Measurements from ENCODE around the gene DDTL. TPM values are rescaled to one million over a fixed set of nuclear protein-coding genes. Genes with fewer than 3 reads are reported as not detected.

The DDTL gene
- total RNA-seq, 1 donor from 2014 or later: 1.7 TPM

DNA sequence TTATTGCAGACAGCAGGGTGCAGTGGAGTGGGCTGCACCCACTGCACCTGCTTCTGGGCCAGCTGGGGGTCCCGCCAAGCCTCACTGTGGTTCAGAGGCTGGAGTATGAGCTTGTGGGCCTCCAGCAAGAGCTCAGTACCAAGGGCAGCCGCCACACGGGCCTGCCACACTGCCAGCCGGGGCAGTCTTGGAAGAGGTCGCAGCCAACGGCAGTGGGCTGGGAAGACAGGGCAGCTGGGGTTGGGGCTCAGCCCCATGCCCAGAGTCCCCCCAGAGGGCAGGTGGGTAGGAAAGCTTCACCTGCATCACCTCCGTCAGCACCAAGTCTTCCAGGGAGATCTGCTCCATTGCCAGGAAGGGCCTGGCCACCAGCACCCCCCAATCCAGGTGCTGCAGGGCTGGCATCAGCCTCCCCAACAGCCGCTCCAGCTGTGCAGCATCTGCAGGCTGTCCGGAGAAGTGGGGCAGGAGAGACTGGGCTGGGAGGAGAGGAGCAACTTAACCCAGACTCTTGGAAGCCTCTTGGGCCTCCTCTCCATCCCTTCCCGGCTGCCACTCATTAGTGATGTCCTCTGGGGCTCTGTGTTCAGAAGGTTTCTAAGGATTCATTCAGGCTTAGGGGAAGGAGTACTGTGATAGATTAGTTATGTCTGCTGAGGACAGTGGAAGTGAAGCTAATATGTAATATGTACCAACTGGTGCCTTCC lies 39.7 kb downstream of the DDTL start:
- no peak for DNase-seq (ENCODE audit: low read depth)

- DNase-seq (ENCODE audit: low read depth): no peak
Measured at GRCh38 chr22:24006914-24007214, 40.2 kb downstream of the DDTL start.

GRCh38 chr22:24007253-24008021 lies 40.7 kb downstream of the DDTL start:
- no peak for DNase-seq (ENCODE audit: low read depth)

- DNase-seq (ENCODE audit: low read depth): no peak
Measured at GRCh38 chr22:24008022-24008283, 41.3 kb downstream of the DDTL start.

DNA sequence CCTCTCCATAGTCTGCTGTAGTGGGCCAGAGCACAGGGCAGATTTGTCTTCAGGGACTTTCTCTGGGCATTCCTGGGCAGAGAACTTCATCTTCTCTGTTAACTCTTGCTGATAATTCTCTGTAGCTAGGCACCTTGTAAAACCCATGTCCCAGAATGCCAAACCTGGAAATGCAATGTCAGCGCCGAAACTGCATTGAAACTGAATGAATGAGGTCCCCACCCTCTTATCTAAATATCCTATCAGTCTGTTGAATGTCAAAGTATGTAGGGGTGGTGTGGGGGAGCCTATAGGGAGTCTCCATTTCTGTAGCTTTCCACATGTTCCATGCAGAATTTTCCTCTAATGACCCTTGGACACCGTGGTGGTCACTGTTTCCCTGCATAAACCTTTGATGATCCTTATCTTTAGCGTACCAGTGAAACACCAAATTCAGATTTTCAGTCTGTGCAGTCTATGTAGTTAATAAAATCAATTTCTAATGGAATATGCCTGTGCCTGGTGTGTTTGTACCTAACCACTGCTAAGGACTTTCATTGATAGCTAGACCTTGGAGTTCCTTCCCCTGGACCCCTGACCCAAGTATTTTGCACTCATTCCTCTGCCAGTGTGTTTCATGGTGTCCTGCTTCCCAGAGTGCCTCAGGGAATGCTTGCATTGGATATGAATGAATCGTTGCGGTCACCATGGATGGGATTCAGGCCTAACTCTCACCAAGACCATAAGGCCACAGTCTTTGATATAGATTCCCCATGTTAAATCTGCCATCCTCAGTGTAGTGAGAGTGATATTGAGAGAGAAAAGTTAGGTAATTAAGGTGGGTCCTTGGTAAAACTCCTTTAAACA lies 41.9 kb downstream of the DDTL start:
- DNase-seq (ENCODE audit: low read depth): no peak

GRCh38 chr22:24009227-24010017 lies 42.7 kb downstream of the DDTL start:
- DNase-seq (ENCODE audit: low read depth): no peak

GRCh38 chr22:24010018-24010391 lies 43.3 kb downstream of the DDTL start:
- no peak for DNase-seq (ENCODE audit: low read depth)

DNA sequence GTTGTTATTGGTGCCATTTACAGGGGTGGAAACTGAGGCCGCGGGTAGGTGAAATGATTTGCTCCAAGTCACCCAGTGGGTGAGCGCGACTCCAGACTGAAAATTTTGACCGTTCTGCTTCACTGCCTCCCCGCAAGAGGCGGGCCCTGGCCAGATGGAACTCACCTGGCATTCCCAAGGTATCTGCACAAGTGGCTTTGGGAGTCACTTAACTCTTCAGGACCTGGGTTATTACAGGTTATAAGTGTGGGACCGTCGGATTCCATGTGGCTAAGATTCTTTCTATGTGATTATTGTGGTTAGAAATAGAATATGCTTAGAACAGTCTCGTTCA lies 45.0 kb downstream of the DDTL start:
- no peak for DNase-seq (ENCODE audit: low read depth)

DNA sequence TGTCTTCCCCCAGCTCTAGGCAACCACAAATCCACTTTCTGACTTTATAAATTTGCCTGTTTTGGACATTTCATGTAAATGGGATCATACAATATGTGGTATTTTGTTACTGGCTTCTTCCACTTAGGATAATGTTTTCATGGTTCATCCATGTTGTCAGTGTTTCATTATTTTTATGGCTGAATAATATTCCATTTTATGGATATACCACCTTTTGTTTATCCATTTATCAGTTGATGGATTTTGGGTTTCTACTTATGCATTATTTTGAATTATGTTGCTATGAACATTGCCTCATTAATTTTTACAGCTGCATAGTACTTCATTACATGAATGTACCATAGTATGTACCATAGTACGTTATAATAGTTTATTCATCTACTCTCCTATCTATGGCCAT lies 49.5 kb downstream of the DDTL start:
- no peak for DNase-seq (ENCODE audit: low read depth)

- no peak for DNase-seq (ENCODE audit: low read depth)
Measured at GRCh38 chr22:24021304-24021703, 54.6 kb downstream of the DDTL start.

Other genes with a start within 250 kb of the DDTL start
- 0.87 and 4.3 TPM in 2 replicates for gene ZNF70, start 215.8 kb upstream of the DDTL start, total RNA-seq
- gene VPREB3, start 212.5 kb upstream of the DDTL start, total RNA-seq: not detected in 2 replicates
- gene C22orf15, start 203.9 kb upstream of the DDTL start, total RNA-seq: not detected in 2 replicates
- 0.69 and 8.3 TPM in 2 replicates for gene CHCHD10, start 198.9 kb upstream of the DDTL start, total RNA-seq
- 8.4 and 12.3 TPM in 2 replicates for gene MMP11, start 194.0 kb upstream of the DDTL start, total RNA-seq
- 35.2 and 83.7 TPM in 2 replicates for gene SMARCB1, start 179.9 kb upstream of the DDTL start, total RNA-seq
- gene DERL3, start 127.9 kb upstream of the DDTL start, total RNA-seq: 0.17 and 0.30 TPM in 2 replicates
- 18.2 and 22.8 TPM in 2 replicates for gene SLC2A11, start 109.0 kb upstream of the DDTL start, total RNA-seq
- 213 and 324 TPM in 2 replicates for gene MIF, start 72.5 kb upstream of the DDTL start, total RNA-seq
- gene GSTT2B, start 5.7 kb upstream of the DDTL start, total RNA-seq: 3.0 and 4.7 TPM in 2 replicates
- 124 and 130 TPM in 2 replicates for gene DDT, start 7.6 kb downstream of the DDTL start, total RNA-seq
- 0.20 TPM in 1 of 2 replicates, not detected in the other for gene GSTT2, start 13.2 kb downstream of the DDTL start, total RNA-seq
- not detected in 2 replicates for gene GSTT4, start 38.6 kb downstream of the DDTL start, total RNA-seq
- gene CABIN1, start 44.4 kb downstream of the DDTL start, total RNA-seq: 13.0 and 57.3 TPM in 2 replicates
- gene SUSD2, start 214.6 kb downstream of the DDTL start, total RNA-seq: 0.10 TPM in 1 of 2 replicates, not detected in the other

Measured in renal cortical epithelial cell (primary cell).